Spleen (tissue), 11 donors: Measurements from ENCODE around the gene ZNF652. TPM values are rescaled to one million over a fixed set of nuclear protein-coding genes. Genes with fewer than 3 reads are reported as not detected.

Source experiments
- DNase-seq: peaks from one replicate; pipeline ENCODE4 v3.0.0-alpha.2; 2020
- H3K27ac ChIP-seq, 8 donors: fragments of 200-600 bp; sonication (generic) in 7 of 8; 1 replicate in 4 of 8; 2 replicates in 4 of 8; pipeline versions ENCODE4 v1.5.0 to v1.8.0; 2016 to 2021; ENCODE audit warnings: inconsistent platforms in 4 of 8, mild to moderate bottlenecking in 4 of 8, moderate library complexity in 1 of 8
- H3K27me3 ChIP-seq, 7 donors: fragments of 200-600 bp; sonication (generic) in 6 of 7; replicated peaks in 1 of 7; 1 replicate in 4 of 7; 2 replicates in 3 of 7; pipeline versions ENCODE4 v1.5.0 to v1.8.0; 2016 to 2021; ENCODE audit warnings: inconsistent platforms in 3 of 7, mild to moderate bottlenecking in 1 of 7
- H3K36me3 ChIP-seq, 6 donors: fragments of 200-600 bp; sonication (generic) in 5 of 6; 1 replicate in 4 of 6; 2 replicates in 2 of 6; pipeline versions ENCODE4 v1.5.0 to v1.8.0; 2016 to 2021; ENCODE audit warnings: inconsistent platforms in 2 of 6
- H3K4me1 ChIP-seq, 6 donors: fragments of 200-600 bp; sonication (generic) in 5 of 6; 1 replicate in 3 of 6; 2 replicates in 3 of 6; pipeline versions ENCODE4 v1.5.0 to v1.8.0; 2016 to 2021; ENCODE audit warnings: inconsistent platforms in 3 of 6
- H3K4me3 ChIP-seq, 8 donors: fragments of 200-600 bp; sonication (generic) in 7 of 8; 1 replicate in 4 of 8; 2 replicates in 4 of 8; pipeline versions ENCODE4 v1.5.0 to v1.8.0; 2016 to 2021; ENCODE audit warnings: inconsistent platforms in 4 of 8, mild to moderate bottlenecking in 4 of 8, moderate library complexity in 2 of 8
- H3K9me3 ChIP-seq, 8 donors: fragments of 200-600 bp; sonication (generic) in 7 of 8; 1 replicate in 4 of 8; 2 replicates in 4 of 8; pipeline versions ENCODE4 v1.5.0 to v1.8.0; 2016 to 2021; ENCODE audit warnings: inconsistent platforms in 4 of 8
- CTCF ChIP-seq, 11 experiments: fragments of 200-600 bp in 7 of 11; fragments of 450-650 bp in 4 of 11; sonication (generic) in 4 of 11; IDR thresholded peaks in 8 of 11; conservative IDR thresholded peaks in 3 of 11; 1 replicate in 7 of 11; 2 replicates in 4 of 11; pipeline versions ENCODE4 v1.4.0 to v1.8.0; 2016 to 2021; ENCODE audit warnings: antibody characterized with exemption in 11 of 11, inconsistent platforms in 4 of 11, mild to moderate bottlenecking in 1 of 11
- POLR2A ChIP-seq, 3 donors: fragments of 450-650 bp; IDR thresholded peaks; one replicate each; pipeline ENCODE4 v1.5.1; 2017; ENCODE audit warnings: antibody characterized with exemption in 3 of 3, mild to moderate bottlenecking in 1 of 3
- POLR2AphosphoS5 ChIP-seq, 3 donors: sonication (generic); formaldehyde crosslinking; IDR thresholded peaks; one replicate each; pipeline ENCODE4 v1.5.1; 2017; ENCODE audit warnings: antibody characterized with exemption in 3 of 3
- WGBS, 5 donors: extraction: QIAGEN DNeasy Blood & Tissue Kit in 3 of 5; methylation state at CpG; one replicate each; pipeline versions ENCODE4 v1.1.5 to v1.1.7; 2013 to 2018; 5-methylcytosine and 5-hydroxymethylcytosine counted together
- intact Hi-C: fragments of 100-400 bp; cut with DNase I; formaldehyde crosslinking; loops from one replicate; pipeline ENCODE4 v1.15.0; 2023; ENCODE audit warnings: low total_unique reads
- microRNA-seq, 3 donors: library from miRNA; unstranded; fragments of <30 nt; microRNA quantifications; one replicate each; pipeline versions ENCODE4 to v1.1.0, GENCODE V29; 2019 to 2020
- polyA plus RNA-seq, 3 donors: library from polyadenylated mRNA; stranded (reverse); fragments of 200-250 nt; gene quantifications; one replicate each; pipeline ENCODE4 v1.2.1, GENCODE V29; 2013
- small RNA-seq, 4 donors: library from RNA; depleted of rRNA; stranded (forward); fragments of <200 nt; gene quantifications; one replicate each; pipeline ENCODE3, GENCODE V24; 2016
- total RNA-seq, 7 donors: library from RNA; depleted of rRNA in 3 of 7; stranded (reverse); fragments of >200 nt in 3 of 7; fragmentation: NEBNext Ultra II Directional in 4 of 7; extraction: Animal tissue kit (Norgen Biotek cat#: 25700) in 4 of 7; gene quantifications; one replicate each; pipeline versions ENCODE4 v1.1.0 to v1.2.1, GENCODE V29; 2016 to 2021
- donor health status: healthy with polysubstance abuse.
- donor health status: DM: no; HTN: no; CAD: no; lungs with moderate emphysema.
- donor health status: DM: no; HTN: no; CAD: no.
- donor health status: Bipolar disorder and iron deficiency.
- donor health status: healthy.
- donor health status: DM: no; HTN: no; CAD: no.
- donor health status: DM: yes; HTN: yes; CAD: no.

Gene ZNF652
- total and polyA plus RNA-seq, 10 donors: 18.2 to 73.9 (median 52.5) TPM

GRCh38 chr17:49249292-49249794 lies 112.7 kb downstream of the ZNF652 start:
- no peak for TF ChIP-seq POLR2A (IDR thresholded peaks at IDR 0.05)
- TF ChIP-seq CTCF (IDR thresholded peaks at IDR 0.05 in 8 of 11, conservative IDR thresholded peaks at IDR 0.05 in 3 of 11): no peak
- no peak for TF ChIP-seq POLR2AphosphoS5 (IDR thresholded peaks at IDR 0.05)
- peaks cover 0 to 33% (median 0%) of the 10 kb centered on the region in 7 donors for H3K27me3 ChIP-seq
- intact Hi-C loops: no loop called here
- H3K27ac ChIP-seq: no peak overlapping the region
- H3K4me3 ChIP-seq: no peak overlapping the region
- peaks cover 0 to 30% (median 0%) of the 10 kb centered on the region in 6 donors for H3K4me1 ChIP-seq
- no peak for DNase-seq
- 47 to 82% (median 62%) methylated on average over 7 to 10 of the region's 10 CpGs for WGBS, 5 donors
- H3K9me3 ChIP-seq: no peaks in the 10 kb centered on the region
- H3K36me3 ChIP-seq: no peaks in the 10 kb centered on the region

GRCh38 chr17:49247944-49248343 lies 114.1 kb downstream of the ZNF652 start:
- no peak for TF ChIP-seq POLR2A (IDR thresholded peaks at IDR 0.05)
- TF ChIP-seq POLR2AphosphoS5 (IDR thresholded peaks at IDR 0.05): no peak
- no peak for TF ChIP-seq CTCF (IDR thresholded peaks at IDR 0.05 in 8 of 11, conservative IDR thresholded peaks at IDR 0.05 in 3 of 11)
- 88 to 96% (median 92%) methylated on average over 7 of the region's 7 CpGs for WGBS, 5 donors
- H3K4me1 ChIP-seq: peaks cover 0 to 27% (median 0%) of the 10 kb centered on the region in 6 donors
- H3K27ac ChIP-seq: no peak overlapping the region
- no peak for DNase-seq
- H3K27me3 ChIP-seq: peaks cover 0 to 33% (median 0%) of the 10 kb centered on the region in 7 donors
- no peaks in the 10 kb centered on the region for H3K36me3 ChIP-seq
- no peaks in the 10 kb centered on the region for H3K9me3 ChIP-seq
- intact Hi-C loops: no loop called here
- no peak overlapping the region for H3K4me3 ChIP-seq

- 76 to 96% (median 89%) methylated on average over 4 of the region's 4 CpGs for WGBS, 5 donors
- TF ChIP-seq POLR2AphosphoS5 (IDR thresholded peaks at IDR 0.05) (no peak), CTCF (IDR thresholded peaks at IDR 0.05 in 8 of 11, conservative IDR thresholded peaks at IDR 0.05 in 3 of 11) (no peak), POLR2A (IDR thresholded peaks at IDR 0.05) (no peak)
- Histone ChIP-seq H3K9me3 (no peaks in the 10 kb centered on the region), H3K4me3 (no peak overlapping the region), H3K4me1 (peaks cover 0 to 4% (median 0%) of the 10 kb centered on the region in 6 donors), H3K27me3 (peaks cover 0 to 30% (median 0%) of the 10 kb centered on the region in 7 donors), H3K27ac (no peak overlapping the region), H3K36me3 (no peaks in the 10 kb centered on the region)
- no peak for DNase-seq
- intact Hi-C loops: no loop called here
Observed at GRCh38 chr17:49244839-49245238, 117.2 kb downstream of the ZNF652 start.

Small RNA genes lying within 50 kb of the gene (microRNA-seq; reads per million reads assigned to microRNA genes)
- gene MIR6129: 0 reads per million in 3 donors

Small RNA genes lying within 50 kb of the gene (small RNA-seq; reads per million reads assigned to genes)
- gene MIR6129: 0 reads per million in 4 donors

Other genes starting within 250 kb of the ZNF652 start
- under 1 TPM in 4 of 7 donors, not detected in 3; 0.10 to 0.21 (median 0.18) TPM for gene B4GALNT2, start 229.5 kb downstream of the ZNF652 start, total RNA-seq
- not detected for gene B4GALNT2, start 229.5 kb downstream of the ZNF652 start, polyA plus RNA-seq
- 10 to 100 TPM; 17.2 to 32.9 (median 21.9) TPM for gene GNGT2, start 151.7 kb downstream of the ZNF652 start, total RNA-seq
- 10 to 100 TPM; 22.7 to 42.9 (median 34.1) TPM for gene GNGT2, start 151.7 kb downstream of the ZNF652 start, polyA plus RNA-seq
- gene ABI3, start 151.5 kb downstream of the ZNF652 start, total RNA-seq: 100 to 1,000 TPM in 2 of 7 donors, 10 to 100 TPM in 5; 74.0 to 121 (median 87.2) TPM
- gene ABI3, start 151.5 kb downstream of the ZNF652 start, polyA plus RNA-seq: 10 to 100 TPM; 51.3 to 94.7 (median 56.6) TPM
- 10 to 100 TPM in 2 of 7 donors, 1 to 10 TPM in 5; 1.5 to 12.2 (median 6.9) TPM for gene PHOSPHO1, start 131.5 kb downstream of the ZNF652 start, total RNA-seq
- 1 to 10 TPM in 1 of 3 donors, under 1 TPM in 2; 0.80 to 2.1 (median 0.96) TPM for gene PHOSPHO1, start 131.5 kb downstream of the ZNF652 start, polyA plus RNA-seq
- gene PHB1, start 52.6 kb upstream of the ZNF652 start, total RNA-seq: 10 to 100 TPM; 49.4 to 84.1 (median 66.6) TPM
- gene PHB1, start 52.6 kb upstream of the ZNF652 start, polyA plus RNA-seq: 100 to 1,000 TPM in 1 of 3 donors, 10 to 100 TPM in 2; 60.3 to 109 (median 95.5) TPM
- 10 to 100 TPM in 6 of 7 donors, 1 to 10 TPM in 1; 6.6 to 36.8 (median 15.6) TPM for gene NGFR, start 133.0 kb upstream of the ZNF652 start, total RNA-seq
- gene NGFR, start 133.0 kb upstream of the ZNF652 start, polyA plus RNA-seq: 10 to 100 TPM in 1 of 3 donors, 1 to 10 TPM in 2; 4.1 to 12.2 (median 5.5) TPM
- 1 to 10 TPM in 5 of 7 donors, under 1 TPM in 2; 0.37 to 3.3 (median 2.0) TPM for gene NXPH3, start 213.6 kb upstream of the ZNF652 start, total RNA-seq
- under 1 TPM; 0.37 to 0.48 (median 0.38) TPM for gene NXPH3, start 213.6 kb upstream of the ZNF652 start, polyA plus RNA-seq